Nephron (organoid): Measurements from ENCODE around the gene HIF1A.

ENCODE experiments used
- H3K27ac Mint-ChIP-seq, 3 experiments: 2 replicates each; pipeline ENCODE4 v1.8.0; 2020; ENCODE audit warnings: mixed read lengths in 3 of 3, mild to moderate bottlenecking in 2 of 3, moderate library complexity in 1 of 3
- H3K27me3 Mint-ChIP-seq: 2 replicates; pipeline ENCODE4 v1.8.0; 2021; ENCODE audit warnings: low read depth, mild to moderate bottlenecking, moderate library complexity, mixed read lengths
- H3K36me3 Mint-ChIP-seq: 2 replicates; pipeline ENCODE4 v1.8.0; 2020; ENCODE audit warnings: low read depth, mixed read lengths
- H3K4me1 Mint-ChIP-seq: 2 replicates; pipeline ENCODE4 v1.8.0; 2020; ENCODE audit warnings: mixed read lengths
- H3K4me3 Mint-ChIP-seq, 3 experiments: 2 replicates each; pipeline ENCODE4 v1.8.0; 2020; ENCODE audit warnings: mild to moderate bottlenecking in 3 of 3, mixed read lengths in 3 of 3, moderate library complexity in 2 of 3
- H3K9me3 Mint-ChIP-seq: 2 replicates; pipeline ENCODE4 v1.8.0; 2020; ENCODE audit warnings: mixed read lengths
- CTCF ChIP-seq, 3 experiments: fragments of 200-600 bp; sonication (generic); IDR thresholded peaks; one replicate each; pipeline ENCODE4 v1.5.0; 2021; ENCODE audit warnings: antibody characterized with exemption in 3 of 3; ENCODE audit not compliant: unreplicated experiment in 3 of 3

Gene HIF1A

DNA sequence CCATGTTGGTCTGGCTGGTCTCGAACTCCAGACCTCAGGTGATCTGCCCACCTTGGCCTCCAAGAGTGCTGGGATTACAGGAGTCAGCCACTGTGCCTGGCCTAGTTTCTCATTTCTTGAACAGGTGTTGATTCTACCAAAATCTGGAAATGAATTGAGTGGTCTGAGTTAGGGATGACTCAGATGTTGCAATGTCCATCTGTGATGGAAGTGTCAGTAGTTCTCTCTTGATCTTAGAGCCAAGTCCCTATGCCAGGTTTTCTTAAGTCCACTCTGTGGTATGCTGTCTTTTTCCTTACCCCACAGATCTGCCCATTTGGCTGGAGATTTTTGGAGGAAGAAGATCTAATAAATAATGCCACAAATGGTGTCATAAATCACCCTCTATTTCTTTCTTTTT, 79.5 kb downstream of the HIF1A start:
- Mint-ChIP-seq H3K9me3 (no peaks in the 10 kb centered on the region), H3K4me1 (no peaks in the 10 kb centered on the region)
- no peak for TF ChIP-seq CTCF (IDR thresholded peaks at IDR 0.05; ENCODE audit: unreplicated experiment in 3 of 3)

GRCh38 chr14:61780125-61780524, 84.8 kb downstream of the HIF1A start:
- no peaks in the 10 kb centered on the region for H3K27me3 Mint-ChIP-seq
- H3K4me3 Mint-ChIP-seq: no peak overlapping the region
- H3K36me3 Mint-ChIP-seq: peaks cover 69% of the 10 kb centered on the region
- H3K9me3 Mint-ChIP-seq: no peaks in the 10 kb centered on the region
- no peak for TF ChIP-seq CTCF (IDR thresholded peaks at IDR 0.05; ENCODE audit: unreplicated experiment in 3 of 3)
- H3K4me1 Mint-ChIP-seq: no peaks in the 10 kb centered on the region
- no peak overlapping the region for H3K27ac Mint-ChIP-seq

More for the DNA sequence above, 79.5 kb downstream of the HIF1A start:
- Mint-ChIP-seq H3K4me3 (no peak overlapping the region), H3K36me3 (peaks cover 75% of the 10 kb centered on the region), H3K27me3 (no peaks in the 10 kb centered on the region), H3K27ac (no peak overlapping the region)

- Mint-ChIP-seq H3K36me3 (peaks cover 16% of the 10 kb centered on the region), H3K27ac (no peak overlapping the region), H3K4me1 (no peaks in the 10 kb centered on the region), H3K27me3 (no peaks in the 10 kb centered on the region), H3K4me3 (no peak overlapping the region), H3K9me3 (no peaks in the 10 kb centered on the region)
- no peak for TF ChIP-seq CTCF (IDR thresholded peaks at IDR 0.05; ENCODE audit: unreplicated experiment in 3 of 3)
These were observed 102.0 kb downstream of the HIF1A start for GRCh38 chr14:61797309-61797708.
